ENCODE measurements around the gene ENTPD8.
"Not testable (repeated sequence)": the region's sequence is repeated elsewhere in the genome, so short reads cannot be mapped to it uniquely, and the experiment has no call there.

DNA sequence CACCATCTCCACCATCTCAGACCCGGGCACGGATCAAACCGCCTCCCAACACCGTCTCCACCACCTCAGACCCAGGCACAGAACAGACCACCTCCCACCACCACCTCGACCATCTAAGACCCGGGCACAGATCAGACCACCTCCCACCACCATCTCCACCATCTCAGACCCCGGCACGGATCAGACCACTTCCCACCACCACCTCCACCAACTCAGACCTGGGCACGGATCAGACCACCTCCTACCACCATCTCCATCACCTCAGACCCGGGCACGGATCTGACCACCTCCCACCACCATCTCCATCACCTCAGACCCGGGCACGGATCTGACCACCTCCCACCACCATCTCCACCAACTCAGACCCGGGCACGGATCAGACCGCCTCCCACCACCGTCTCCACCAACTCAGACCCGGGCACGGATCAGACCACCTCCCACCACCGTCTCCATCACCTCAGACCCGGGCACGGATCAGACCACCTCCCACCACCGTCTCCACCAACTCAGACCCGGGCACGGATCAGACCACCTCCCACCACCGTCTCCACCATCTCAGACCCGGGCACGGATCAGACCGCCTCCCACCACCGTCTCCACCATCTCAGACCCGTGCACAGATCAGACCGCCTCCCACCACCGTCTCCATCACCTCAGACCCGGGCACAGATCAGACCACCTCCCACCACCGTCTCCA lies 25.4 kb upstream of the ENTPD8 start:
- not testable (repeated sequence) for TF ChIP-seq CTCF, POLR2A (IDR thresholded peaks at IDR 0.05)

Measured in uterus (tissue), 2 donors.